ENCODE data around the gene MADD.

MADD gene

DNA sequence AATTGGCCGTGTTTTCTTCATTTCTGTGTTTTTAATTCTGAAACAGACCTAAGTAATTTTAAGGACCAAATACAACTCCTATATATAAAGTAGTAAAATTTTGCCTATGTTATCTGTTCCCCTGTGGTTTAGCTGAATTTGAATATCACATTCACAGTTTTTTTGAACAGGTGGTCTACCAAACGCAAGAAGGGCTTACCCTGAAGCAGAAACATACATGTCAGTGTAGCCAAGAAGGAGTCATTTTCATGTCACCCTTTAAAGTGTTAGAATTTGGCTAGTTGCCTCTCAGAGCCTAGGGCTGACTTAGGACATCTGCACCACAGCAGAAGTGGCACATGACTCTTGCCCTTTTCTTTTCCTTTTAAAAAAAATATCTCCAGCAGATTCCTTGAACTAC, 48.2 kb downstream of the MADD start:
- TF ChIP-seq, protein P1, sequence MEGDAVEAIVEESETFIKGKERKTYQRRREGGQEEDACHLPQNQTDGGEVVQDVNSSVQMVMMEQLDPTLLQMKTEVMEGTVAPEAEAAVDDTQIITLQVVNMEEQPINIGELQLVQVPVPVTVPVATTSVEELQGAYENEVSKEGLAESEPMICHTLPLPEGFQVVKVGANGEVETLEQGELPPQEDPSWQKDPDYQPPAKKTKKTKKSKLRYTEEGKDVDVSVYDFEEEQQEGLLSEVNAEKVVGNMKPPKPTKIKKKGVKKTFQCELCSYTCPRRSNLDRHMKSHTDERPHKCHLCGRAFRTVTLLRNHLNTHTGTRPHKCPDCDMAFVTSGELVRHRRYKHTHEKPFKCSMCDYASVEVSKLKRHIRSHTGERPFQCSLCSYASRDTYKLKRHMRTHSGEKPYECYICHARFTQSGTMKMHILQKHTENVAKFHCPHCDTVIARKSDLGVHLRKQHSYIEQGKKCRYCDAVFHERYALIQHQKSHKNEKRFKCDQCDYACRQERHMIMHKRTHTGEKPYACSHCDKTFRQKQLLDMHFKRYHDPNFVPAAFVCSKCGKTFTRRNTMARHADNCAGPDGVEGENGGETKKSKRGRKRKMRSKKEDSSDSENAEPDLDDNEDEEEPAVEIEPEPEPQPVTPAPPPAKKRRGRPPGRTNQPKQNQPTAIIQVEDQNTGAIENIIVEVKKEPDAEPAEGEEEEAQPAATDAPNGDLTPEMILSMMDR (IDR thresholded peaks at IDR 0.05; ENCODE audit: low read depth, low read length, missing control alignments) = no peak
- in situ Hi-C loops (cut with HindIII; ENCODE audit: low sequenced_read_pairs) = no loop called here
- no peak for DNase-seq (ENCODE audit: low read depth)
- no peak overlapping the region for H3K4me3 ChIP-seq (ENCODE audit: low read depth, low read length)

DNA sequence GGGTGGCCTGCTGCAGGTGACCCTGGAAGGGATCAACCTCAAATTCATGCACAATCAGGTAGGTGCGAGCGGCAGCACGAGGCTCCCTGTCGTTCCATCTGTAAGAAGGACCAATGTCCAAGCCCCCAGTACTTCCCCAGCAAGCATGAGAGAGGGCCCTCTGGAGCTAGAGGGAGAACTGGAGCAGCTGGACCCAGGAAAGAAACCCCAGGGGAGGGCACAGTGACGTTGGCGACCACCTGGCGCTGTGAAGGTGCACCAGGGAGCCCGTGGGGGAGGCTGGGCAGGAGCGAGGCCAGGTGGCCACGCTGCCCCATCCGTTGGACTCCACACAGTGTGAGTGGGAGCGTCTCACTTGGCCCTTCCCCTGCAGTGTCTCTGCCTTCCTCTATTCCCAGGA, 54.6 kb downstream of the MADD start:
- no peak for DNase-seq (ENCODE audit: low read depth)
- in situ Hi-C loops (cut with HindIII; ENCODE audit: low sequenced_read_pairs) = no loop called here
- TF ChIP-seq, protein P1 (IDR thresholded peaks at IDR 0.05; ENCODE audit: low read depth, low read length, missing control alignments) = no peak
- no peak overlapping the region for H3K4me3 ChIP-seq (ENCODE audit: low read depth, low read length)

DNA sequence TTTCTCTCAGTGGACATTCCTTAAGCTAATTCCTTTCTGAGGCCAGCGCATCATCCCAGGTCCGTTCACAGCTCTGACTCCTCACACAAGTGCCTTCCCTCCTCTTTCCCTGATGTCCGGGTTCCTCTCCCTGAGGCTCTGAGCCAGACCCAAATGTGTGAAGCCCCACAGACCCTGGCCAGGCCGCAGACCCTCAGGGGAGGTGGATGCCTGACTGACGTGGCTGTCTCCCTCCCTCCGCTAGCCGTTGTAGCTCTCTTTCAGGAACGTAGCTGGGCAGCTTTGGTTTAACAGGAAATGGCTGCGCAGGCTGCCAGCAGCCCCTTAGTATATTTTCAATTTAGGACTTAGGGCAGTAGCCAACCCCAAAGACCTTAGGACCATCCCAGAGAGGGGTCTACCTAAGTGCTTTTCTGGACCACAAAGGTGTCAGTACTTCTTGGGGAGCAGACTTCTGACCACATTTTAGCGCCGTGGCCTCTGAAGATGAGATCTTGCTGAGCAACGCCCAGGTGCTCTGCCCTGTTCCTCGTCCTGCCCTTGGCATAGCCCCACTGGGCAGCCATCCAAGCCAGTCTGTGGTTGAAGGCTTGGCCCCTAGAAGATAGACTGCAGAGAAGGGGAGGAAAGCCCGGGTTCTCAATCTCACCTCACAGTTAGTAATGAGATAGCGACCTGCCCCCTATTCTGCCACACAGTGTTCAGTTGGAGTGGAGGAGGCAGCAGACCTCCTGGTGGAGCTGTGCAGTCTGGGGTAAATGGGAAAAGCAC, 55.5 kb downstream of the MADD start:
- TF ChIP-seq, protein P1 (IDR thresholded peaks at IDR 0.05; ENCODE audit: low read depth, low read length, missing control alignments) = no peak
- in situ Hi-C loops (cut with HindIII; ENCODE audit: low sequenced_read_pairs) = no loop called here
- no peak for DNase-seq (ENCODE audit: low read depth)
- H3K4me3 ChIP-seq (ENCODE audit: low read depth, low read length) = no peak overlapping the region

DNA sequence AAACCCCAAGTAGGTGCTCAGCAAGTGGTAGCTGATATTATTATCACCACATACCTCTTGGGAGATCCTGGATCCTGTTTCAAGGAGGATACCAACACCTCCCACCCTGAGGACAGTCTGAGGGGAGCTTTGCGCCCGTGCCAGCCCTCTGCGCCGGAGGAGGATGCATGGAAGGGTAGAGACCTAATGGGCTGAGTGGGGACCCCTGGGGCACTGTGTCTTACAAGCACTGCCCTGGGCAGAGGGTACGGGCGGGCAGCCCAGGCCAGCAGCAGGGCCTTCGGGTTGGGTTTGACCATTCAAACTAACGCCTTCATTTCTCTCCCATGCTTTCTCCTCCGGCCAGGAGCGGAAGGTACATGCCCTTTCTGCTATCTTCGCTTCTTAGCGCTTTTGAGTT, 56.3 kb downstream of the MADD start:
- DNase-seq (ENCODE audit: low read depth) = no peak
- TF ChIP-seq, protein P1 (IDR thresholded peaks at IDR 0.05; ENCODE audit: low read depth, low read length, missing control alignments) = no peak
- no peak overlapping the region for H3K4me3 ChIP-seq (ENCODE audit: low read depth, low read length)
- in situ Hi-C loops (cut with HindIII; ENCODE audit: low sequenced_read_pairs) = no loop called here

DNA sequence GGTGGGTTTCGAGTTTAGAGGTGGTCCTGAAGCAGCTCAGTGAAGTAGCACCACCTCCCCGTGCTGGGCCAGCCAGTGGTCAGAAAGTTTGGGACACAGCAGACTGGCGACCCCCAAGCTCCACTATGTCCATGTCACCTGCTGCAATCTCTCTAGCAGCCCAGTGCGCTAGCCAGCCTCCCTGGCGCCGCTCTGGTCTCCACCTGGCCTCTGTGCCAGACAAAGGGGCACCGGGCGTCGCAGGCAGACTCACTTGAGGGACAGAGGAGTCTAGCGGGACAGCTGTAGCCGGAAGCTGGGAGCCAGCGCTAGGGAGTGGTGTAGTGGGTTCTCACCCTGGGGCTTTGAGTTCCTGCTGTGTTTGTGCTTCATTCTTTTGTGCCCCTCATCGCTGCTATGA, 57.1 kb downstream of the MADD start:
- no peak for DNase-seq (ENCODE audit: low read depth)
- TF ChIP-seq, protein P1 (IDR thresholded peaks at IDR 0.05; ENCODE audit: low read depth, low read length, missing control alignments) = no peak

DNA sequence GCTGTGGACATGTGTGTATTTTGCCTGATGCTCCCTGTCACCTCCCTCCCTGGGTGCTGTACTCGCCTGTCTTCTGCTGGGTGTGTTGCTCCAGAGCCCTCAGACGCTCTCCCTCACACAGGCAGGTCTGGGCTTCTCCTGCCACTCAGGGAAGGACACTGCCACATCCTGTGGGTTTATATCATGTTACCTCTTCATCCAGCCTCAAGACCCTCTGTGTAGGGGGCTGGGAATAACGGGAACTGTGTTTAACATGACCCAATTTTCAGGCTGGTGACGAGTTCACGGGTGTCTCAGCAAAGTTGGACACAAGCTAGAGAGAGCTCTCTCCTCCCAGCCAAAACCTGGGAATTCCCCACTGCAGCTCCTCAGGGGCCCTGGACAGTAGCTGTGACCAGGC, 58.0 kb downstream of the MADD start:
- DNase-seq (ENCODE audit: low read depth) = no peak
- in situ Hi-C loops (cut with HindIII; ENCODE audit: low sequenced_read_pairs) = no loop called here

More for the DNA sequence above, 57.1 kb downstream of the MADD start:
- in situ Hi-C loops (cut with HindIII; ENCODE audit: low sequenced_read_pairs) = no loop called here
- no peak overlapping the region for H3K4me3 ChIP-seq (ENCODE audit: low read depth, low read length)

More for the DNA sequence above, 58.0 kb downstream of the MADD start:
- no peak overlapping the region for H3K4me3 ChIP-seq (ENCODE audit: low read depth, low read length)
- TF ChIP-seq, protein P1 (IDR thresholded peaks at IDR 0.05; ENCODE audit: low read depth, low read length, missing control alignments) = no peak
